Measurements from ENCODE around the gene ADORA2A.
"Not testable (repeated sequence)": the region's sequence is repeated elsewhere in the genome, so short reads cannot be mapped to it uniquely, and the experiment has no call there.

The ADORA2A gene

GRCh38 chr22:24485170-24485569, 57.8 kb downstream of the ADORA2A start:
- H3K9me3 ChIP-seq (ENCODE audit: control insufficient read depth, insufficient read depth, low read length): no peaks in the 10 kb centered on the region
- no peak overlapping the region for H3K4me3 ChIP-seq (ENCODE audit: low read depth, low read length)
- H3K9ac ChIP-seq (ENCODE audit: low read depth, low read length): no peak overlapping the region
- peaks cover 5% of the 10 kb centered on the region for H3K4me1 ChIP-seq (ENCODE audit: control insufficient read depth, insufficient read depth, low read length)
- no peaks in the 10 kb centered on the region for H3K27me3 ChIP-seq (ENCODE audit: control insufficient read depth, insufficient read depth, low read length)
- no peaks in the 10 kb centered on the region for H3K36me3 ChIP-seq (ENCODE audit: control insufficient read depth, insufficient read depth, low read length)

GRCh38 chr22:24485608-24486007, 58.2 kb downstream of the ADORA2A start:
- no peak overlapping the region for H3K4me3 ChIP-seq (ENCODE audit: low read depth, low read length)
- H3K9ac ChIP-seq (ENCODE audit: low read depth, low read length): no peak overlapping the region
- no peaks in the 10 kb centered on the region for H3K9me3 ChIP-seq (ENCODE audit: control insufficient read depth, insufficient read depth, low read length)
- H3K27me3 ChIP-seq (ENCODE audit: control insufficient read depth, insufficient read depth, low read length): no peaks in the 10 kb centered on the region
- peaks cover 5% of the 10 kb centered on the region for H3K4me1 ChIP-seq (ENCODE audit: control insufficient read depth, insufficient read depth, low read length)
- H3K36me3 ChIP-seq (ENCODE audit: control insufficient read depth, insufficient read depth, low read length): no peaks in the 10 kb centered on the region

GRCh38 chr22:24486501-24486921, 59.1 kb downstream of the ADORA2A start:
- H3K4me3 ChIP-seq (ENCODE audit: low read depth, low read length): no peak overlapping the region
- no peaks in the 10 kb centered on the region for H3K27me3 ChIP-seq (ENCODE audit: control insufficient read depth, insufficient read depth, low read length)
- peaks cover 3% of the 10 kb centered on the region for H3K4me1 ChIP-seq (ENCODE audit: control insufficient read depth, insufficient read depth, low read length)
- H3K36me3 ChIP-seq (ENCODE audit: control insufficient read depth, insufficient read depth, low read length): no peaks in the 10 kb centered on the region
- no peak overlapping the region for H3K9ac ChIP-seq (ENCODE audit: low read depth, low read length)
- H3K9me3 ChIP-seq (ENCODE audit: control insufficient read depth, insufficient read depth, low read length): no peaks in the 10 kb centered on the region

- Histone ChIP-seq H3K9ac (ENCODE audit: low read depth, low read length) (no peak overlapping the region), H3K36me3 (ENCODE audit: control insufficient read depth, insufficient read depth, low read length) (no peaks in the 10 kb centered on the region), H3K27me3 (ENCODE audit: control insufficient read depth, insufficient read depth, low read length) (peaks cover 17% of the 10 kb centered on the region), H3K9me3 (ENCODE audit: control insufficient read depth, insufficient read depth, low read length) (no peaks in the 10 kb centered on the region), H3K4me1 (ENCODE audit: control insufficient read depth, insufficient read depth, low read length) (peaks cover 2% of the 10 kb centered on the region), H3K4me3 (ENCODE audit: low read depth, low read length) (no peak overlapping the region)
These were observed 61.6 kb downstream of the ADORA2A start for GRCh38 chr22:24489011-24489410.

- not testable (repeated sequence) for H3K9ac ChIP-seq (ENCODE audit: low read depth, low read length); H3K9me3 ChIP-seq (ENCODE audit: control insufficient read depth, insufficient read depth, low read length); H3K4me3 ChIP-seq (ENCODE audit: low read depth, low read length); H3K4me1 ChIP-seq (ENCODE audit: control insufficient read depth, insufficient read depth, low read length); H3K36me3 ChIP-seq (ENCODE audit: control insufficient read depth, insufficient read depth, low read length)
- H3K27me3 ChIP-seq (ENCODE audit: control insufficient read depth, insufficient read depth, low read length): peaks cover 21% of the 10 kb centered on the region
These were observed 62.0 kb downstream of the ADORA2A start for GRCh38 chr22:24489434-24489833.
